Right lobe of liver (tissue), 6 donors: Measurements from ENCODE around the gene ADH7. TPM values are rescaled to one million over a fixed set of nuclear protein-coding genes. Genes with fewer than 3 reads are reported as not detected.
A peak's percentile ranks its signal among the peaks of the same experiment; 100 is the strongest.

ENCODE experiments used
- ATAC-seq, 4 donors: fragments of 200-7000 bp; cut with Tn5 transposase; one replicate each; pipeline ENCODE4 v1.9.1; 2020; ENCODE audit warnings: mild to moderate bottlenecking in 4 of 4, moderate library complexity in 4 of 4
- DNase-seq, 3 donors: peaks; one replicate each; pipeline ENCODE4 v3.0.0-alpha.2; 2020
- H3K27ac ChIP-seq, 3 donors: fragments of 200-600 bp; one replicate each; pipeline ENCODE4 v1.8.0; 2022
- H3K27me3 ChIP-seq, 2 donors: fragments of 200-600 bp; one replicate each; pipeline ENCODE4 v1.8.0; 2022
- H3K36me3 ChIP-seq, 4 donors: fragments of 200-600 bp; sonication (generic) in 1 of 4; one replicate each; pipeline versions ENCODE4 v1.5.1 to v1.8.0; 2017 to 2022; ENCODE audit warnings: control low read depth in 1 of 4
- H3K4me1 ChIP-seq, 4 donors: fragments of 200-600 bp; sonication (generic) in 1 of 4; one replicate each; pipeline versions ENCODE4 v1.5.1 to v1.8.0; 2017 to 2022; ENCODE audit warnings: control low read depth in 1 of 4
- H3K4me3 ChIP-seq, 3 donors: fragments of 200-600 bp; one replicate each; pipeline ENCODE4 v1.8.0; 2022
- H3K9me3 ChIP-seq, 4 donors: fragments of 200-600 bp; sonication (generic) in 1 of 4; one replicate each; pipeline versions ENCODE4 v1.5.1 to v1.8.0; 2017 to 2022; ENCODE audit warnings: control low read depth in 1 of 4
- CTCF ChIP-seq, 4 donors: fragments of 200-600 bp in 3 of 4; fragments of 450-650 bp in 1 of 4; IDR thresholded peaks; one replicate each; pipeline versions ENCODE4 v1.5.1 to v1.8.0; 2016 to 2022; ENCODE audit warnings: antibody characterized with exemption in 4 of 4, mild to moderate bottlenecking in 2 of 4
- POLR2A ChIP-seq: fragments of 450-650 bp; IDR thresholded peaks from one replicate; pipeline ENCODE4 v1.6.1; 2017; ENCODE audit warnings: antibody characterized with exemption, mild to moderate bottlenecking
- WGBS: methylation state at CpG from one replicate; pipeline ENCODE4 v1.1.6; 2018; ENCODE audit warnings: low coverage, low lambda C conversion rate; ENCODE audit not compliant: insufficient coverage; ENCODE audit errors: missing lambda C conversion rate; 5-methylcytosine and 5-hydroxymethylcytosine counted together
- intact Hi-C, 2 donors: fragments of 100-400 bp; cut with DNase I; formaldehyde crosslinking; loops; one replicate each; pipeline versions ENCODE4 v1.11.2 to v1.14.1; 2022
- total RNA-seq, 6 experiments: library from RNA; depleted of rRNA in 2 of 6; stranded (reverse); fragments of >200 nt in 2 of 6; fragmentation: NEBNext Ultra II Directional in 3 of 6; extraction: Animal tissue kit (Norgen Biotek cat#: 25700) in 3 of 6; gene quantifications; one replicate each; pipeline versions ENCODE4 v1.1.0 to v1.2.4, GENCODE V29; 2016 to 2023
- donor health status: DM: no; HTN: yes; CAD: no.
- donor health status: DM: no; HTN: no; CAD: no.
- donor health status: DM: no; HTN: no; CAD: no.
- donor health status: DM: no; HTN: yes; CAD: no.
- donor health status: DM: no; HTN: yes; CAD: no.

ADH7 gene
- total RNA-seq, 6 experiments from 2014 or later = 0.42 TPM; not detected in 5

GRCh38 chr4:99389606-99390005, 45.5 kb downstream of the ADH7 start:
- ATAC-seq = no peak
- Histone ChIP-seq H3K9me3 (peaks cover 0 to 1% (median 0%) of the 10 kb centered on the region in 4 donors), H3K27ac (no peak overlapping the region), H3K4me1 (peaks cover 0 to 8% (median 3%) of the 10 kb centered on the region in 4 donors), H3K4me3 (no peak overlapping the region), H3K27me3 (no peaks in the 10 kb centered on the region), H3K36me3 (no peaks in the 10 kb centered on the region)
- intact Hi-C loops = no loop called here
- no peak for DNase-seq
- TF ChIP-seq POLR2A (no peak), CTCF (IDR thresholded peaks at IDR 0.05) (no peak)

- peak; percentile 48 to 80 (median 73) for DNase-seq
- Histone ChIP-seq H3K4me1 (peaks cover 0 to 41% (median 15%) of the 10 kb centered on the region in 4 donors), H3K4me3 (no peak overlapping the region), H3K27ac (peak overlapping the region; percentile 82 to 96 (median 87)), H3K9me3 (peaks cover 0 to 2% (median 0%) of the 10 kb centered on the region in 4 donors), H3K36me3 (no peaks in the 10 kb centered on the region), H3K27me3 (no peaks in the 10 kb centered on the region)
- ATAC-seq = peak; percentile 72 to 90 (median 80)
- intact Hi-C loops = no loop called here
- TF ChIP-seq CTCF (IDR thresholded peaks at IDR 0.05) (no peak), POLR2A (no peak)
- 9% methylated on average over 5 of the region's 5 CpGs for WGBS
These were observed 51.2 kb downstream of the ADH7 start for GRCh38 chr4:99383833-99384392.

GRCh38 chr4:99383399-99383798, 51.7 kb downstream of the ADH7 start:
- Histone ChIP-seq H3K27me3 (no peaks in the 10 kb centered on the region), H3K9me3 (peaks cover 0 to 2% (median 0%) of the 10 kb centered on the region in 4 donors), H3K4me1 (peaks cover 0 to 41% (median 15%) of the 10 kb centered on the region in 4 donors), H3K27ac (peak overlapping the region; percentile 82 to 96 (median 87)), H3K4me3 (no peak overlapping the region), H3K36me3 (no peaks in the 10 kb centered on the region)
- ATAC-seq (peak; percentile 2 to 10 (median 6)), DNase-seq (no peak)
- 26% methylated on average over 3 of the region's 3 CpGs for WGBS
- no peak for TF ChIP-seq CTCF (IDR thresholded peaks at IDR 0.05)
- TF ChIP-seq POLR2A = no peak
- intact Hi-C loops = no loop called here

- WGBS = 29% methylated on average over 1 of the region's 1 CpG
These were observed 52.3 kb downstream of the ADH7 start for GRCh38 chr4:99382745-99383360.

More at GRCh38 chr4:99382745-99383360, 52.3 kb downstream of the ADH7 start:
- Histone ChIP-seq H3K27ac (peak overlapping the region; percentile 82 to 96 (median 87)), H3K4me1 (peaks cover 0 to 41% (median 15%) of the 10 kb centered on the region in 4 donors), H3K36me3 (no peaks in the 10 kb centered on the region), H3K9me3 (peaks cover 0 to 2% (median 0%) of the 10 kb centered on the region in 4 donors), H3K27me3 (no peaks in the 10 kb centered on the region), H3K4me3 (peak overlapping the region in 1 of 3 donors; percentile 12)
- intact Hi-C loops = no loop called here
- peak; percentile 45 to 65 (median 53) for ATAC-seq
- DNase-seq = peak in 1 of 3 donors; percentile 57
- TF ChIP-seq POLR2A (peak; percentile 22), CTCF (IDR thresholded peaks at IDR 0.05) (no peak)
